HK-2 (cell line): ENCODE results near the gene MXI1.
A peak's percentile ranks its signal among the peaks of the same experiment; 100 is the strongest.
"Not testable (repeated sequence)": the region's sequence is repeated elsewhere in the genome, so short reads cannot be mapped to it uniquely, and the experiment has no call there.

Source experiments
- DNase-seq: peaks from one replicate; pipeline ENCODE4 v3.0.0-alpha.2; 2018; ENCODE audit not compliant: unreplicated experiment

The MXI1 gene

DNA sequence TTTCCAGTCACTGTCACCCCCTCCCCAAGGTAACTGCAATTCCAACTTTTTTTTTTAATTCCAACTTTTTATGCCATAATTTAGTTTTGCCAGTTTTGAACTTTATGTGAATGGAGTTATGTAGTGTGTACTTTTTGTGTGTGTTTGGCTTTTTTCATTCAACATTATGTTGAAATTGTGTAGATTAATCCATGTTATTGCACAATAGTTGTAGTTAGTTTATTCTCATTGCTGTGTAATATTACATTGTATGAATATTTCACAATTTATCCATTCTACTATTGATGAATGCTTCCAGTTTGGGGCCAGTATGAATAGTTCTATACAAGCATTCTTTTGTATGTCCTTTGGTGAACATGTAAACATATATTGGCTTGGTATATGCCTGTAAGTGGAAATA lies 32.5 kb downstream of the MXI1 start:
- DNase-seq, result no peak

DNA sequence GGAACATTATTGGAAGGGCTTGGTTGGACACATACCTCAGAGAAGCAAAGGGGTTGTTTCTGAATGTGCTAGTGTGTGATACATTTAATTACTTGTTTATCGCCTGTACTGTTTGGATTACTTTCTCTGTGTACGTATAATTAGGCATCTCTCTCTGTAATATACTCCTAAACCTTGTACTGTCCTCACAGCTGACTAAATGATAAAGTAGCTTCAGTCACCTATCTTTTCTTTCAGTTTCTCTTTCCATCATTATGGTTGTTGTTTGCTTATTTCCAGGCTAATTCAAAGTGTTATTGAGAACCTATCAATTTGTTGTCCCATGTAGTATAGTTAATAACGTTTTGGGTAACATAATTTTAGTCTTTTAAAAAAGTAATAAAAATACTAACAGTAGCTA lies 34.0 kb downstream of the MXI1 start:
- DNase-seq, result no peak

- DNase-seq, result no peak
These were observed 34.4 kb downstream of the MXI1 start for GRCh38 chr10:110241841-110242240.

GRCh38 chr10:110242511-110242910 lies 35.1 kb downstream of the MXI1 start:
- DNase-seq, result no peak

- DNase-seq, result no peak
These were observed 37.1 kb downstream of the MXI1 start for GRCh38 chr10:110244550-110244949.

DNA sequence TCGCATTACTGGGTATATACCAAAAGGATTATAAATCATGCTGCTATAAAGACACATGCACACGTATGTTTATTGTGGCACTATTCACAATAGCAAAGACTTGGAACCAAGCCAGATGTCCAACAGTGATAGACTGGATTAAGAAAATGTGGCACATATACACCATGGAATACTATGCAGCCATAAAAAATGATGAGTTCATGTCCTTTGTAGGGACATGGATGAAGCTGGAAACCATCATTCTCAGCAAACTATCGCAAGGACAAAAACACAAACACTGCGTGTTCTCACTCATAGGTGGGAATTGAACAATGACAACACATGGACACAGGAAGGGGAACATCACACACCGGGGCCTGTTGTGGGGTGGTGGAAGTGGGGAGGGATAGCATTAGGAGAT lies 40.4 kb downstream of the MXI1 start:
- DNase-seq, result not testable (repeated sequence)

GRCh38 chr10:110249489-110249888 lies 42.1 kb downstream of the MXI1 start:
- DNase-seq, result not testable (repeated sequence)

GRCh38 chr10:110251392-110251791 lies 44.0 kb downstream of the MXI1 start:
- not testable (repeated sequence) for DNase-seq

DNA sequence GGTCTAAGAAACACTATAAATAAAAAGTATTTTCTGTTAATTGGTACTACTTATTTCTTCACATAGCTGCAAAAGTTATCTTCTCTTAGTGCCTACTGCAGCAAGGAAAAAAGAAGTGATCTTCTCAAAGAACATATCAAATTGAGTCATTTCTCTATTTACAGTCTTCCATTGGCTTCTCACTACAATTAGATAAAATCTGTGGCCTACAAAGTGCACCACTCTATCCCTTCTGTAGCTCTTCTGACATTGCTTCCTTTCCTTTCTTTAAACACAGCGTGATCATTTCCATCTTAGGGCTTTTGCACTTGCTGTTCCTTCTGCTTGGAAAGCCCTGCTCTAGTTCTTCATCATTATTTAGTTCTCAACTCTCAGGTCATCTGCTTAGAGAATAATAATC lies 44.7 kb downstream of the MXI1 start:
- no peak for DNase-seq

- DNase-seq, result no peak
These were observed 47.1 kb downstream of the MXI1 start for GRCh38 chr10:110254467-110254866.

- no peak for DNase-seq
These were observed 51.1 kb downstream of the MXI1 start for GRCh38 chr10:110258542-110258941.

- DNase-seq, result no peak
These were observed 51.9 kb downstream of the MXI1 start for GRCh38 chr10:110259317-110259716.

DNA sequence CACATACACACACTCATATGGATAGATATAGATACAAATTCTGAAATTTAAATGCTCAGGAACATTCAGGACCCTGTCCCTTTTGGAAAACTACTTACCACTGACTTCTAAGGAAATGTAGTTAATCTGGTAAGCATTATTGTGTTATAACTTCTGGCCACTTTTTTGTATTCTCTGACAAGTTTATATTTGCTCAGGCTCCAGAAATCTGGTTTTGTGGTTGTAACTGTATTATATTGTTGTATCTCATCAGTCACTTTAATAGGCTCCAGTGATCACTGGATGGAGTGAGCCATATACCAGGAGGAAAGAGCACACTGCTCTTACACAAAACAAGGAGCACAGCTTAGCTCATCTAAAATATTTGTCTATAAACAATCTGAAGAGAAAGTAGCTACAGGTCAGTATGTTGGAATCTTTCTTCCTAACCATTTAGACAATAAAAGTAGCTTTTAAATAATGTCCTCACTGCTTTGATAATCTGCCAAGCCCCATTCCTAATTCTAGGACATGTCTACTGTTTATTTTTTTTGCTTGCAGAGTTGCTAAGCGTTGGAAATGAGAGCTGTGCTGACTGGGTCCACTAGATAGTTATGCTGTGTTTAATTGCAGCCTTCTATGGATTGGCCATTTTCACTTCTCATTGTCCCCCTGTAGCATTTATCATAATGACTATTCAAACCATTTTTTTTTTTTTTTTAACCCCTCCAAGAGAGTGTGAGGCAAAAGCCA lies 53.5 kb downstream of the MXI1 start:
- no peak for DNase-seq

DNA sequence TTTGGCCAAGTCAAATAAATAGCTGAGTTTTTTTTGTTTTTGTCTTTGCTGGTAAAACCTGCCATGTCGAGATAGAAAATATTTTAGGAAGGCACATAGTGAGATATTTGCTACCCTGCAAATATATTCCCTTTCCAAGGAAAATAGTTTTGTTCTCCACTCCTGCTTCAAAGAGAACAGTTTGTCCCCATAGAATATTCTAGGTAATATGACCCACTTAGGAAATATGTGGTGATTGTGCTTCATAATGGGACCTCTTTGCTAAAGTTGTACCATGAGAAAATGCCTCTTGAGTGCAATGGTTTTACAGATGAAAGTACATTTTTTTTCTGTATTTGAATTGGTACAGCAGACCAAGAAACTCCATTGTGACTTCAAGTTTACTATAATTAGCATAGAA lies 55.8 kb downstream of the MXI1 start:
- DNase-seq, result no peak

DNA sequence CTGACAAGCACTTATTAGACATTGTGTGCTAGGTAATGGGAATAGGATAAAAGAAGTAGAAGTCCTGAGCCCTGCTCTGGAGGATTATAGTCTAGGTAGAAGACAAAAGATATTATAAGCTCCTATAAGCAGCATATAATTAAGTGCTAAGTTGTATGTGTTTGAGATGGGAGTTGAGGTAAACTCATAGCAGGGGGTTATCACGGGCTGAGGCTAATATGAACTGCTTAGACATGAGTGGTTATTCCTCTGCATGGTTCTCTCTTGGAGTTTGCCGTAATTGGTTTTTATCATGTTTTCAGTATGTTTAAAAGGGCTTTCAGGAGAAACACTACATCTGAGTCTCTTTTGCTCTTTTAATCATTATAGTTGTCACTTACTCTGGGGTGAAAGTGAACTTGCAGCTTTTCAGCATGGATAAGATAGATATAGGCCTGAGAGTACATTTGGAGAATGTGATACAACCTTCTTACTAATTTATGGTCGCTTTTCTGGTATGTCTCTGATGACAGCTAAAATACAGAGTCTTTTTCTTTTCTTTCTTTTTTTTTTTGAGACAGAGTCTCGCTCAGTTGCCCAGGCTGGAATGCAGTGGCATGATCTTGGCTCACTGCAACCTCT lies 58.3 kb downstream of the MXI1 start:
- DNase-seq, result no peak

DNA sequence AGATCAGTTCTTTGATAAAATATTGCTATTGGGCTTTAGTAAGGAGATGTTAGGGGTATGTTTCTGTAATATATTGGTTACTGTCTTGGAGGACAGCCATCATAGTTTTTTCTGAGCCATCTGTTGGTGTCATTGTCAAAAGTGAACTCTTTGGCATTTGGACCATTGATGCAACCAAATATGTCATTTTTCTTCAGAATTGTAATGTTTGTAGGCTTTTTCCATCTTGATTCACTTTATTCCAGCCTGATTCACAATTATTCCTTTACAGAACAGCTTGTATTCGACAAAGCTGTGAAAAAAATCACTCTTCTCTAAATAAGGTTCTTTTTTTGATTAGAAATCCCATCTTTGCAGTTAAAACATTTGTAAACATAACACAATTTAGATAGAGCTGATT lies 59.9 kb downstream of the MXI1 start:
- DNase-seq, result no peak

- DNase-seq, result no peak
These were observed 61.0 kb downstream of the MXI1 start for GRCh38 chr10:110268442-110268841.

- no peak for DNase-seq
These were observed 61.6 kb downstream of the MXI1 start for GRCh38 chr10:110268971-110269370.

- no peak for DNase-seq
These were observed 62.2 kb downstream of the MXI1 start for GRCh38 chr10:110269374-110270318.

DNA sequence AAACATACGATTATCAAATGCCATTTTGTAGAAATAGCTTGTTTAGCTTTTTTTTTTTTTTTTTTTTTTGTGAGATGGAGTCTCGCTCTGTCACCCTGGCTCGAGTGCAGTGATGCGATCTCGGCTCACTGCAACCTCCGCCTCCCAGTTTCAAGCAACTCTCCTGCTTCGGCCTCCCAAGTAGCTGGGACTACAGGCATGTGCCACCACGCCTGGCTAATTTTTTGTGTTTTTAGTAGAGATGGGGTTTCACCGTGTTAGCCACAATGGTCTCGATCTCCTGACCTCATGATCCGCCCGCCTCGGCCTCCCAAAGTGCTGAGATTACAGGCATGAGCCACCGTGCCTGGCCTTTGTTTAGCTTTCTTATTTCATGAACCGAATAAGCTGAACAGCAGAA lies 65.6 kb downstream of the MXI1 start:
- DNase-seq, result not testable (repeated sequence)

DNA sequence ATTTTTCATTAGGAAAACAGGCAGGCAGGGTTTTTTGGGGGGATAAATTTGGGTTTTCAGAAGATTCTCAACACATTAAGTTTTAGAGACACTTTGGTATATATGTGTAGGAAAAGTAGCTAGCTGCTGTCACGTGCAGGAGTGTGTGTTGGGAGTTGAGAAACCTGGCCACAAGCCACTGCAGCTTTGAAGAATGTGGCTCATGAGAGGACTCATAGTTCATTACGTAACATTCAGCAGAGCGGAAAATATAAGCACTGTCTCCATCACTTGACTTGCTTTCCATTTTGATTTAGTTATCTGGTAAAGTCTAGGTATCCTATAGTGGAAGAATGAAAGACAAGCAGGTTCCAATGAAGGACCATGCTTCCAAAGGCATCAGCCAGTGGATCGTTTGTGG lies 66.1 kb downstream of the MXI1 start:
- DNase-seq, result peak; percentile 43

- no peak for DNase-seq
These were observed 66.7 kb downstream of the MXI1 start for GRCh38 chr10:110274072-110274627.
